Keratinocyte (primary cell): Measurements from ENCODE around the gene ODF2L. TPM values are rescaled to one million over a fixed set of nuclear protein-coding genes. Genes with fewer than 3 reads are reported as not detected.
A peak's percentile ranks its signal among the peaks of the same experiment; 100 is the strongest.

Experiments used
- DNase-seq: peaks from one replicate; pipeline ENCODE4 v3.0.0-alpha.2; 2011; ENCODE audit warnings: low read depth, missing footprints, low spot score
- FAIRE-seq: peaks from 2 replicates; lab custom pipeline; 2011; peaks lifted over from hg19 to GRCh38; lab: Jason Lieb, UNC
- H2AFZ ChIP-seq: 2 replicates; pipeline ENCODE4 v1.6.0; 2012; ENCODE audit warnings: low read length, control low read depth, inconsistent platforms; ENCODE audit not compliant: control insufficient read depth
- H3K27ac ChIP-seq: 2 replicates; pipeline ENCODE4 v1.5.1; 2011; ENCODE audit warnings: low read length; ENCODE audit not compliant: control insufficient read depth, insufficient read depth
- H3K27me3 ChIP-seq: 3 replicates; pipeline ENCODE4 v1.6.0; 2011; ENCODE audit warnings: low read length; ENCODE audit not compliant: control insufficient read depth, insufficient read depth; ENCODE audit errors: extremely low read depth
- H3K36me3 ChIP-seq, 2 experiments: 2 replicates in 1 of 2; 3 replicates in 1 of 2; pipeline ENCODE4 v1.5.1; 2011; ENCODE audit warnings: low read length in 2 of 2, mild to moderate bottlenecking in 1 of 2; ENCODE audit not compliant: control insufficient read depth in 2 of 2, insufficient read depth in 2 of 2; ENCODE audit errors: extremely low read depth in 1 of 2
- H3K4me1 ChIP-seq: 3 replicates; pipeline ENCODE4 v1.5.1; 2011; ENCODE audit warnings: low read length; ENCODE audit not compliant: control insufficient read depth, insufficient read depth; ENCODE audit errors: extremely low read depth
- H3K4me2 ChIP-seq: 3 replicates; pipeline ENCODE4 v1.6.0; 2011; ENCODE audit warnings: low read depth, low read length; ENCODE audit not compliant: control insufficient read depth, insufficient read depth; ENCODE audit errors: extremely low read depth
- H3K4me3 ChIP-seq, 3 experiments: fragments of 200-600 bp in 1 of 3; sonication (generic) in 1 of 3; 2 replicates in 2 of 3; 3 replicates in 1 of 3; pipeline ENCODE4 v1.5.1; 2011 to 2016; ENCODE audit warnings: low read length in 3 of 3, mild to moderate bottlenecking in 3 of 3, control low read depth in 2 of 3, inconsistent platforms in 1 of 3, low read depth in 1 of 3, mixed read lengths in 1 of 3, mixed run types in 1 of 3, moderate library complexity in 1 of 3; ENCODE audit not compliant: control insufficient read depth in 2 of 3, insufficient read depth in 2 of 3; ENCODE audit errors: extremely low read depth in 1 of 3
- H3K79me2 ChIP-seq: 2 replicates; pipeline ENCODE4 v1.6.0; 2012; ENCODE audit warnings: low read length; ENCODE audit not compliant: control insufficient read depth, insufficient read depth
- H3K9ac ChIP-seq: 3 replicates; pipeline ENCODE4 v1.6.0; 2011; ENCODE audit warnings: low read length; ENCODE audit not compliant: control insufficient read depth, insufficient read depth; ENCODE audit errors: extremely low read depth
- H3K9me1 ChIP-seq: 3 replicates; pipeline ENCODE4 v1.6.0; 2011; ENCODE audit warnings: low read length; ENCODE audit not compliant: control insufficient read depth, insufficient read depth; ENCODE audit errors: extremely low read depth
- H3K9me3 ChIP-seq: 2 replicates; pipeline ENCODE4 v1.5.1; 2012; ENCODE audit warnings: low read depth, low read length; ENCODE audit not compliant: control insufficient read depth
- H4K20me1 ChIP-seq: 3 replicates; pipeline ENCODE4 v1.6.0; 2011; ENCODE audit warnings: low read length; ENCODE audit not compliant: control insufficient read depth, insufficient read depth; ENCODE audit errors: extremely low read depth
- CTCF ChIP-seq, 3 experiments: IDR thresholded peaks in 1 of 3; conservative IDR thresholded peaks in 1 of 3; optimal IDR thresholded peaks in 1 of 3; 2 replicates in 2 of 3; 3 replicates in 1 of 3; pipeline versions ENCODE3 to v1.5.1; 2011; ENCODE audit warnings: low read length in 3 of 3, mild to moderate bottlenecking in 3 of 3, moderate library complexity in 2 of 3, control low read depth in 1 of 3, inconsistent platforms in 1 of 3; ENCODE audit not compliant: insufficient read depth in 2 of 3; ENCODE audit errors: extremely low read depth in 1 of 3
- EZH2 ChIP-seq: IDR thresholded peaks from one replicate; pipeline ENCODE4 v1.6.1; 2012; ENCODE audit warnings: inconsistent platforms, mild to moderate bottlenecking, low read length, moderate library complexity
- dilution Hi-C: fragments of 300-500 bp; cut with MboI; formaldehyde crosslinking; loops from one replicate; pipeline ENCODE4 v1.7.0; 2020; ENCODE audit warnings: low sequenced_read_pairs; ENCODE audit not compliant: extremely low pct_ligation_motif_present
- polyA plus RNA-seq, 5 experiments: library from polyadenylated mRNA; depleted of rRNA in 3 of 5; stranded (reverse) in 3 of 5; stranded (forward) in 1 of 5; unstranded in 1 of 5; fragments of >200 nt; gene quantifications; 1 replicate in 1 of 5; 2 replicates in 3 of 5; 3 replicates in 1 of 5; pipeline versions ENCODE4 v1.2.1 to v1.2.3, GENCODE V29; 2011 to 2012; ENCODE audit warnings: missing spikeins in 2 of 5, low read depth in 1 of 5, low replicate concordance in 1 of 5

The ODF2L gene
- polyA plus RNA-seq, 1 donor (not counting 4 experiments of a cell fraction or from before 2014, with no cell fraction given) = 22.0 TPM

DNA sequence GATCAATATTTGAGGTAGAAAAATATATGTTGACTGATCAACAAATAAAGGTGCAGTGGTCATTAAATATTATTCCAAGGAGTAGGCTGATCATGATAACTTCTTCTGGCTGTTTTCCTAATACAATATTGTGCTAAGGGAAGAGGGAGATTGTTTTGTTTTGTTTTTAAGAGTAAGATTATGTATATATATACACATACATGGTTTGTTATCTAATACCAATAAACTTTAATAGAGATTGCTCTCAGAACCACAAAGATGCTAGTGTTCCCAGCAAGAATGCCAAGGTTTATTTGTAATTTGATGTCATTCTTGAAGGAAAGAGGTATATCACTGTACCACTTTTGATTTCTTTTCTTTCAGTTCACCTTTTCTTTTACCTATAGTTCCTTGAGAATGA is 37.9 kb upstream of the ODF2L start:
- no peak for FAIRE-seq
- H3K36me3 ChIP-seq = peaks cover 22 to 24% of the 10 kb centered on the region in 2 experiments

DNA sequence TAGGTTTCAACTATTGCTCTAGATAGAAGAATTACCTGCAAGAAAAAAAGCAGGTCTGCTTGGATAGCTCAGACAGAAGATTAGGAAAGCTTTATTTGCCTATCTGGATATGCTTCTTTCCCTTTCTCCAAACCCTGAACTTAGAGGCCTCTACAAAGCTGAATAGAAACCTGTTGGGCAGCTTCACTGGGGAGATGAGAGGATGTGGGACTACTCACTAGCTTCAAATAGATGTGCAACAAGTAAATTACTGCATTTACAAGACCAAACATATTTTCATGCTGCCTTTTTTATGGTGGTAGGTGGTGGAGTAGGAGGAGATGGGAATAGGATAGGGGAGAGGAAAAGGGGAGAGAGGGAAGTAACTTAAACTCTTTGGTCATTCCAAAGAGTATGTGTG is 34.3 kb upstream of the ODF2L start:
- peaks cover 48% of the 10 kb centered on the region for H3K4me1 ChIP-seq
- H3K36me3 ChIP-seq = peaks cover 11 to 39% of the 10 kb centered on the region in 2 experiments
- FAIRE-seq (no peak), DNase-seq (no peak)
- H4K20me1 ChIP-seq = no peaks in the 10 kb centered on the region
- H3K27ac ChIP-seq = peak overlapping the region; percentile 91
- peak overlapping the region; percentile 57 for H3K9ac ChIP-seq
- H3K4me3 ChIP-seq = peak overlapping the region in 2 of 3 experiments; percentile 47 to 57
- H3K4me2 ChIP-seq = peak overlapping the region; percentile 88
- H3K27me3 ChIP-seq = no peaks in the 10 kb centered on the region
- H3K79me2 ChIP-seq = peaks cover 22% of the 10 kb centered on the region
- no peaks in the 10 kb centered on the region for H3K9me3 ChIP-seq
- no peaks in the 10 kb centered on the region for H3K9me1 ChIP-seq
- TF ChIP-seq CTCF (optimal IDR thresholded peaks at IDR 0.05 in 1 of 3, IDR thresholded peaks at IDR 0.05 in 1 of 3, conservative IDR thresholded peaks at IDR 0.05 in 1 of 3; ENCODE audit: extremely low read depth in 1 of 3, insufficient read depth in 2 of 3, low read length in 3 of 3) (no peak), EZH2 (no peak)
- H2AFZ ChIP-seq = peak overlapping the region; percentile 66
- dilution Hi-C loops = no loop called here

More for the DNA sequence above, 37.9 kb upstream of the ODF2L start:
- Histone ChIP-seq H3K9me1 (no peaks in the 10 kb centered on the region), H3K9me3 (no peaks in the 10 kb centered on the region), H4K20me1 (no peaks in the 10 kb centered on the region), H3K4me3 (no peak overlapping the region), H3K4me1 (peaks cover 23% of the 10 kb centered on the region), H3K79me2 (peaks cover 5% of the 10 kb centered on the region), H3K4me2 (no peak overlapping the region), H3K27me3 (no peaks in the 10 kb centered on the region), H3K9ac (no peak overlapping the region), H3K27ac (no peak overlapping the region), H2AFZ (no peak overlapping the region)
- dilution Hi-C loops = no loop called here
- DNase-seq = no peak
- TF ChIP-seq EZH2 (no peak), CTCF (optimal IDR thresholded peaks at IDR 0.05 in 1 of 3, IDR thresholded peaks at IDR 0.05 in 1 of 3, conservative IDR thresholded peaks at IDR 0.05 in 1 of 3; ENCODE audit: extremely low read depth in 1 of 3, insufficient read depth in 2 of 3, low read length in 3 of 3) (no peak)
